ENCODE data around the gene ZDHHC19.
"Not testable (repeated sequence)": the region's sequence is repeated elsewhere in the genome, so short reads cannot be mapped to it uniquely, and the experiment has no call there.

The ZDHHC19 gene

DNA sequence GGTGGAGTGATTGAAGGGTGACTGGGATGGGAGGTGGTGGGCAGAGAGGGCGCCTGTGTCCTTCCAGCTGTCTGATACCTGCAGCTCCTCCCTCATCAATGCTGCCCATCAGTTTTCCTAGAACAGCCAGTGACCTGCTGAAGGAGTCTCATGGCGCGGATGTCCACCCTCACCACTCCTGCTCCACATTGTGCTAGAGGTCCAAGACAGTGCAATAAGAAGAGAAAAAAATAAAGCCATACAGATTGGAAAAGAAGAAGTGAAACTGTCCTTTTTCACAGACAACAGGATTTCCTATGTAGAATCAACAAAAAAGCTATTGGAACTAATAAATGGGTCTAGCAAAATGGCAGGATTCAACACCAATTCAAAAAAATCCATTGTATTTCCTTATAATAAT lies 7.4 kb downstream of the ZDHHC19 start:
- DNase-seq (ENCODE audit: low read depth in 2 of 2), result no peak

DNA sequence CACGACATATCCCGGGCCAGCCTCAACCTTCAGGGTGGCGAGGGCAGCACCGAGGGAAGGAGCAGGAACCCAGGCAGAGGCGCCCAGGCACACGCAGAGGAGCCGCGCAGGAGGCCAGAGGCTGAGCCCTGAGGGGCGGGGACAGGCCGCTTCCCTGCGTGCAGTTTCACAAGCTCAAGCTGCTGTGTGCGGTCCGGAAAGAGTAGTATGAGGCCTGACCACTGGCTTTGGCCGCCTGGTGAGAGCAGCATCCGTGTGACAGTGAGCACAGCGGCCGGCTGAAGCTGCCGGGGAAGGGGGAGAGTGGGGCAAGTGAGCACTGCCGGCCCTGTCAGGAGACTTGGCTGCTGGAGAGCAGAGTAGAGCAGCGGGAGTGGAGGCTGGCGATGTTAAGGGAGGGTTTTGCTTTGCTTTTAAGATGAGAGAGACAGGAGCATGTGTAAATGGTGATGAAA lies 8.7 kb downstream of the ZDHHC19 start:
- no peak for DNase-seq (ENCODE audit: low read depth in 2 of 2)

DNA sequence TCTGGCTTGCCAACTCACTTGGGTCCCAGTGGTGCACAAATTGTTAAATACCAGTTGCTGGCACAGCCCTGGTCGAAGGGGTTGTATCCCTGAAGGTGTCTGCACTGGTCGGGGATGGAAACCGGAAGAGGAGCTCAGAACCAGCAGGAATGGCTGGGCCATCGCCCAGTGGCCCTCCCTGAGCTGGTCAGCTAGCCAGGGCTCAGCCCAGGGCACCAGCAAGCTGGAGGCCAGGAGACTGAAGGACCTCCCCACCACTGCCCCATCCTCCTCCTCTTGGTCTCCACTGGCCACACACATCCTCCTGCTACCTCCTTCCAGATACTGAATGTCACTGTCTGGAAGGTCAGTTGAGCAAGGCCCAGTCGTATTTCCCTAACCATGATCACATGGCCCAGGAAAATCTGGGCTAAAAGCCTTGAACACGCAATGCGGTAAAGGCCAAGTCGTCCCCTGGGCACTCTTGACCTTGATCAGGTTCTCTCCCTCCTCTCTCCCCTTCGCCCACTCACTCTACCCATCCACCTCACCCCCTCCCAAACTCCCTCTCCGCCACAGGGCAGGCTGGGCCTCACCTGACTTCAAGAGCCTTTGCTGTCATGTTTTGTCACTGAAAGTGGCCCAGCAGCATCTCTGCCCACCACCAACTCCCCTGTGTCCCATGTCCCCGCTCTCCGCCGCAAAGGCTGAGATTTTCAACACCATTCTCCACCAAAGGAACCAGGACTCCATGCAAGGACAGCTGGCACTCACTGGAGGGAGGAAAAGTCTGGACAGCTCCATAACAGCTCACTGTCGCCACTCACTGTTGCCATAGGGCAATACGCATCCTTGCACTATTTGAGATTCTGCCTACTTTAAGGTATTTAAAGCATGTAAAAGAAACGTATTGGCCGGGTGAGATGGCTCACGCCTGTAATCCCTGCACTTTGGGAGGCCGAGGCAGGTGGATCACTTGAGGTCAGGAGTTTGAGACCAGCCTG lies 12.1 kb downstream of the ZDHHC19 start:
- DNase-seq (ENCODE audit: low read depth in 2 of 2), result no peak

GRCh38 chr3:196198081-196198675 lies 13.0 kb downstream of the ZDHHC19 start:
- no peak for DNase-seq (ENCODE audit: low read depth in 2 of 2)

- no peak for DNase-seq (ENCODE audit: low read depth in 2 of 2)
Observed at GRCh38 chr3:196197524-196197923, 13.7 kb downstream of the ZDHHC19 start.

DNA sequence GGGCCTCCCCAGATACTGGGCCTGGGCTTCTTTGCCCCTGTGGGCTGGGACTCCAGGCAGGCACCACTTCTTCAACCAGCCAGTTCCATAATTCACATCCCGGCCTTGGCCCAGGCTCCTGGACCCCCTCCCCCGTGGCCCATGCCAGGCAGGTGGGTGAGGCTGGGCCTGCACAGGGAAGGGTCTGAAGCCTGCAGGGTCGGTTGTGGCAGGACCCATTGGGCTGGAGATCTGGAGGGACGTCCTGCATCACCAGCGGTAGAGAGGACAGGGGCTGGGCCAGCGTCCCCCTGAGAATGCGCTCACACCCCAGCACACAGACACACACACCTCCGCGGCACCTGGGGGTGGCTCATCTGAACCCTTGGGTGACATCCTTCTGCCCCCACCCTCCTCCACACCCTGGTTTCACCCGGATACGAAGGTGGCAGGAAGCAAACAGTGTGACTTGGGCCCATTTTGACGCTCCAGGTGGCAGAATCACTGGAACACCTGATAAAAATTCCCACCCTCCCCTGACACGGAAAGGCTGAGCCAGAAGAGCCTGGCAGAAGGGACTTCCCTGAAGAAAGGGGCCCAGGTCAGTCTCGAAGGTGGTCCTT lies 15.4 kb downstream of the ZDHHC19 start:
- DNase-seq (ENCODE audit: low read depth in 2 of 2), result no peak

- no peak for DNase-seq (ENCODE audit: low read depth in 2 of 2)
Observed at GRCh38 chr3:196194542-196194915, 16.7 kb downstream of the ZDHHC19 start.

- DNase-seq (ENCODE audit: low read depth in 2 of 2), result no peak
Observed at GRCh38 chr3:196193736-196194541, 17.3 kb downstream of the ZDHHC19 start.

- no peak for DNase-seq (ENCODE audit: low read depth in 2 of 2)
Observed at GRCh38 chr3:196193133-196193735, 18.0 kb downstream of the ZDHHC19 start.

GRCh38 chr3:196192524-196193051 lies 18.6 kb downstream of the ZDHHC19 start:
- DNase-seq (ENCODE audit: low read depth in 2 of 2), result no peak

DNA sequence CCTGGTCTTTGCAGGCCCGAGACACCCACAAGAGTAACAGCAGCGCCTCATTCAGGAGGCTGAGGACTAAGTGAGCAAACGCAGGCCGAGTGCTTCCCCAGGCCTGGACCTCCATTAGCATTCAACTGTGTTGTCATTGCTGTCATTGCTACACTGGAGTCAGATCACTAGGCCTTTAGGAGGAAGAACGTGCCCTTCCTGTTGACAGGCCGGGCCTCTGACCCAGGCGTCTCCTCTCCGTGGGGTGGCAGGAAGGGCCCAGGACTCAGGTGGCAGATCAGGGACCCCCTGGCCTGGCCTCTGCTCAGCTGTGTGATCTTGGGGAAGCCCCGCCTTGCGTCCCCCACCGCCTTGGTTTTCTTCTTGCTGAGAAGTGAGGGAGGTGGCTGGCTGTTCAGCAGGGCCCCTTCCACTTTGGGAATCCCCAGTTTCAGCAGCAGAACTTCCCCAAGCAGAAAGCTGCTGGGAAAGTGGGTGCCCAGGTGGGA lies 19.1 kb downstream of the ZDHHC19 start:
- DNase-seq (ENCODE audit: low read depth in 2 of 2), result no peak

- DNase-seq (ENCODE audit: low read depth in 2 of 2), result no peak
Observed at GRCh38 chr3:196189566-196190347, 21.4 kb downstream of the ZDHHC19 start.

DNA sequence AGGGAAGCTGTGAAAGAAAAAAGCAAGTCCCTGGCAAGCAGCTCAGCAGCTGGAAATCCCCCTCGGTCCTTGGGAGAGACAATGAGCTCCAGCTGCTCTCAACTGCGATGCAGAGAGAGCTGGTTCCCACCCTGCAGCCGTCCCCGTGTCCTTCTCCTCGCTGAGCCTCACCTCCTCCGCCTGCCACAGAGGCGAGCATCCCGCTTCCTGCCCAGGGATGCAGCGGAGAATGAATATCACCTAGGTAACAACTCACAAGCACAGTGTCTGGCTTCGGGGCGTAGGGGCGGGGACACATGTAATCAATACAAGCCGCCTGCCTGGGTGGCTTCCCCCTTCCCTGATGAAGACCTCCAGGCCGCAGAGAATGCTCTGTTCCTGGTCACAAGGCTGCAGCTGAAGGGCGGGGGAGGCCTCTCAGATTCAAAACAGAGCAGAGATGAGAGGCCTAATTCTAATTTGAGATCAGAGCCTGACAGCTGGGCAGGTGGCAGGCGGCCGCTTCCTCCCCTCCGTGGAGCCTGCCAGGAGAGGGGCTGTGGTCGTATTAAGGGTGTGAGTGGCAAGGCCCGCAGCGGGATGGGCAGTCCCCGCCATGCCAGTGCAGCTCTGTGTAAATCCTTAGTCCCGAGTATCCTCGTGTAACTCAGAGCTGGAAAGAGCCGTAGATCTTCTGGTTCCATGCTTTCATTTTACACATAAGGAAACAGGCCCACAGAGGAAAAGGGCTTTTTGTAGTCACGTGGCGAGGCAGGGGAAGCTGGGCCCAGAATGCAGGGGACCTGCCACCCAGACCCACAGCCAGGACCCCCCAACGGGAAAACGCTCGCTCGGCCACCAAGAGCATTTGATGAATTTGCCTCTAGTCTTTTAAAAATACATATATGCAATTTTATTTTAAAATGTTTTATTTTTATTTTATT lies 24.3 kb downstream of the ZDHHC19 start:
- DNase-seq (ENCODE audit: low read depth in 2 of 2), result no peak

- DNase-seq (ENCODE audit: low read depth in 2 of 2), result no peak
Observed at GRCh38 chr3:196184881-196185280, 26.3 kb downstream of the ZDHHC19 start.

DNA sequence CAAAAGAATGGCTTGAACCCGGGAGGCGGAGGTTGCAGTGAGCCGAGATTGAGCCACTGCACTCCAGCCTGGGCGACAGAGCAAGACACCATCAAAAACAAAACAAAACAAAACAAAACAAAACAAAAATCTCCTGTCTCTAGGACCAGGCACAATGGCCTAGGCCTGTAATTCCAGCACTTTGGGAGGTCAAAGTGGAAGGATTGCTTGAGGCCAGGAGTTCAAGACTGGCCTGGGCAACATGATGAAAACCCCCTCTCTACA lies 27.1 kb downstream of the ZDHHC19 start:
- DNase-seq (ENCODE audit: low read depth in 2 of 2), result not testable (repeated sequence)

DNA sequence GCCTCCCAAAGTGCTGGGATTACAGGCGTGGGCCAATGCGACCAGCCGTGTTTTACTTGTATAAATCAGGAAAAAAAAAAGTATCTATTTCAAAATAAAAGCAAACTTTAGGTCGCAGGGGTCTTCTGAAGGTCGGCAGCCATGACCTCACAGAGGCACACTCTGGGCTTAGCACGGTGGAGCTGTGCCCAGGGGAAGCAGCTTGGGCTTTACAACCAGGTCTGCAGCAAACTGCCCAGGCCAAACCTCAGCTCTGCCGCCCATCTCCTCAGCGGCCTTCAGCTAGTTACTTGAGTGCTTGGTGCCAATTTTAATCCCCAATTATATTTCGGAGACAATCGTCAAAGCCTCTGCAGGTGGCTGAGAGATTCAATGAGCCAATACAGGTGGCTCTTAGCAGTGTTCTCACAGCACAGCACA lies 30.1 kb downstream of the ZDHHC19 start:
- no peak for DNase-seq (ENCODE audit: low read depth in 2 of 2)

DNA sequence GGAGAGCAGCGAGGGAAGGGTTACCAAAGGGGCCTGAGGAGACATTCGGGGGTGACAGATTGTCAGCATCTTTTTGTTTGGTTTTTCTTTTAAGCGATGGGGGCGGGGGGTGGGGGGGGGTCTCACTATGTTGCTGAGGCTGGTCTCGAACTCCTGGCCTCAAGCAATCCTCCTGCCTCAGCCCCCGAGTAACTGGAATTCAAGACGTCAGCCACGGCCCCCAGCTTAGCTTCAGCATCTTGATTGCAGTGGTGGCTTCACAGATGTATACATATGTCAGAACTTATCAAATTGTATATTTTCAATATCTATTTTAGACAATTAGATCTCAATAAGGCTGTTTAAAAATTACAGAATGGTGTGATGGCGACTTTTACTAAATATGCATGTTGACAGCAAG lies 30.9 kb downstream of the ZDHHC19 start:
- DNase-seq (ENCODE audit: low read depth in 2 of 2), result no peak

- DNase-seq (ENCODE audit: low read depth in 2 of 2), result peak; percentile 66 to 75
Observed at GRCh38 chr3:196179380-196180308, 31.6 kb downstream of the ZDHHC19 start.

Data from stimulated activated CD8-positive, alpha-beta memory T cell treated with anti-CD3 and anti-CD28 coated beads, Interleukin-2, amount 100 ng/mL, for 1 hour (primary cell).